Suprapubic skin (tissue), 3 donors: ENCODE results near the gene KIF14.

Experiments used
- EP300 ChIP-seq: sonication (generic); formaldehyde crosslinking; IDR thresholded peaks from one replicate; pipeline ENCODE4 v1.6.1; 2017; ENCODE audit warnings: antibody characterized with exemption
- POLR2A ChIP-seq, 2 donors: fragments of 450-650 bp; IDR thresholded peaks; one replicate each; pipeline ENCODE4 v1.6.1; 2017; ENCODE audit warnings: antibody characterized with exemption in 2 of 2, mild to moderate bottlenecking in 2 of 2, moderate library complexity in 2 of 2
- TF ChIP-seq, protein P1 (sequence below), 2 donors: fragments of 200-600 bp in 1 of 2; fragments of 450-650 bp in 1 of 2; sonication (generic) in 1 of 2; IDR thresholded peaks; one replicate each; pipeline ENCODE4 v1.5.1; 2016 to 2019; ENCODE audit warnings: antibody characterized with exemption in 2 of 2, mild to moderate bottlenecking in 1 of 2, moderate library complexity in 1 of 2

DNA sequence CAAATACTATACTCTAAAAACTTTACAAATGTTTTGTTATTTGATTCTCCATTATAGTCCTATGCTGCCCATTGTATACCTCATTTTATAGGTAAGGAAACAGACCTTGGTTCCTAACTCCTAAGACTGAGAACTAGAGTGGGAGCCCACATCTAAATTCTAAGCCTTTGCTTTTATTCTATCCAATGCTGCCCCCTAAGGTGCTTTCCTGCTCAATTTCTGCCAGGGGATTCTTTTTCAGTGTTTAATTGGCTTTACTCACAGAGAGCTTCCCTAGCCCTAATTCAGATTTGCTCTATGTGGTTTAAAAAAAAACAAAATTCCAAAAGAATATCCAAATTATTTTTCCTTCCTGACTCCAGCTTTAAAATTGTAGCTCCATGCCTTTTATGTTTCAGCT is 64.5 kb downstream of the KIF14 start:
- no peak for TF ChIP-seq POLR2A (IDR thresholded peaks at IDR 0.05)
- TF ChIP-seq, protein P1, sequence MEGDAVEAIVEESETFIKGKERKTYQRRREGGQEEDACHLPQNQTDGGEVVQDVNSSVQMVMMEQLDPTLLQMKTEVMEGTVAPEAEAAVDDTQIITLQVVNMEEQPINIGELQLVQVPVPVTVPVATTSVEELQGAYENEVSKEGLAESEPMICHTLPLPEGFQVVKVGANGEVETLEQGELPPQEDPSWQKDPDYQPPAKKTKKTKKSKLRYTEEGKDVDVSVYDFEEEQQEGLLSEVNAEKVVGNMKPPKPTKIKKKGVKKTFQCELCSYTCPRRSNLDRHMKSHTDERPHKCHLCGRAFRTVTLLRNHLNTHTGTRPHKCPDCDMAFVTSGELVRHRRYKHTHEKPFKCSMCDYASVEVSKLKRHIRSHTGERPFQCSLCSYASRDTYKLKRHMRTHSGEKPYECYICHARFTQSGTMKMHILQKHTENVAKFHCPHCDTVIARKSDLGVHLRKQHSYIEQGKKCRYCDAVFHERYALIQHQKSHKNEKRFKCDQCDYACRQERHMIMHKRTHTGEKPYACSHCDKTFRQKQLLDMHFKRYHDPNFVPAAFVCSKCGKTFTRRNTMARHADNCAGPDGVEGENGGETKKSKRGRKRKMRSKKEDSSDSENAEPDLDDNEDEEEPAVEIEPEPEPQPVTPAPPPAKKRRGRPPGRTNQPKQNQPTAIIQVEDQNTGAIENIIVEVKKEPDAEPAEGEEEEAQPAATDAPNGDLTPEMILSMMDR (IDR thresholded peaks at IDR 0.05): no peak
- no peak for TF ChIP-seq EP300
